SK-N-SH (cell line): Measurements from ENCODE around the gene REG3A. TPM values are rescaled to one million over a fixed set of nuclear protein-coding genes. Genes with fewer than 3 reads are reported as not detected.

Experiments used
- CTCF ChIA-PET: fragments of 300-600, 350-600 bp; formaldehyde crosslinking; extraction: SDS; loops from one replicate; lab custom pipeline; 2021; lab: Yijun Ruan, JAX
- POLR2A ChIA-PET: fragments of 350-600 bp; sonication (Branson Sonifier 250); formaldehyde crosslinking; extraction: SDS; loops from one replicate; lab custom pipeline; 2020; ENCODE audit warnings: antibody characterized with exemption, inconsistent platforms; lab: Yijun Ruan, JAX
- DNase-seq: peaks from one replicate; pipeline ENCODE4 v3.0.0; 2012
- H2AFZ ChIP-seq: fragments of 200-600 bp; sonication (generic); 2 replicates; pipeline ENCODE4 v1.8.1; 2016; ENCODE audit warnings: antibody characterized with exemption, mild to moderate bottlenecking, low read depth
- H3F3A ChIP-seq: fragments of 200-600 bp; sonication (generic); replicated peaks from 2 replicates; pipeline ENCODE3; 2016; ENCODE audit warnings: antibody characterized with exemption, mild to moderate bottlenecking; ENCODE audit not compliant: insufficient read depth
- H3K27ac ChIP-seq, 2 experiments: fragments of 200-500 bp in 1 of 2; fragments of 200-600 bp in 1 of 2; sonication (Bioruptor generic) in 1 of 2; sonication (generic), shearing (Covaris generic) in 1 of 2; 2 replicates each; pipeline versions ENCODE4 v1.5.1 to v1.6.1; 2014 to 2016; ENCODE audit warnings: low read depth in 2 of 2, inconsistent platforms in 1 of 2, low read length in 1 of 2, mild to moderate bottlenecking in 1 of 2, mixed read lengths in 1 of 2
- H3K27me3 ChIP-seq: fragments of 200-600 bp; sonication (generic), shearing (Covaris generic); 2 replicates; pipeline ENCODE4 v1.6.1; 2016; ENCODE audit warnings: mixed run types; ENCODE audit not compliant: insufficient read depth
- H3K36me3 ChIP-seq, 2 experiments: fragments of 200-500 bp in 1 of 2; fragments of 200-600 bp in 1 of 2; sonication (Bioruptor generic) in 1 of 2; sonication (generic) in 1 of 2; replicated peaks in 1 of 2; 2 replicates each; pipeline versions ENCODE3 to v1.5.1; 2014 to 2016; ENCODE audit warnings: low read length in 1 of 2, mild to moderate bottlenecking in 1 of 2; ENCODE audit not compliant: insufficient read depth in 2 of 2, control insufficient read depth in 1 of 2
- H3K4me1 ChIP-seq, 2 experiments: fragments of 200-500 bp in 1 of 2; fragments of 200-600 bp in 1 of 2; sonication (Bioruptor generic) in 1 of 2; sonication (generic), shearing (Covaris generic) in 1 of 2; 2 replicates each; pipeline versions ENCODE4 v1.5.1 to v1.6.1; 2014 to 2016; ENCODE audit warnings: low read depth in 1 of 2, low read length in 1 of 2, mixed run types in 1 of 2; ENCODE audit not compliant: insufficient read depth in 2 of 2, control insufficient read depth in 1 of 2
- H3K4me2 ChIP-seq: fragments of 200-600 bp; sonication (generic), shearing (Covaris generic); 2 replicates; pipeline ENCODE4 v1.6.1; 2017; ENCODE audit warnings: mixed run types
- H3K4me3 ChIP-seq, 2 experiments: fragments of 200-500 bp in 1 of 2; fragments of 200-600 bp in 1 of 2; sonication (Bioruptor generic) in 1 of 2; sonication (generic), shearing (Covaris generic) in 1 of 2; 2 replicates each; pipeline versions ENCODE4 v1.5.1 to v1.8.1; 2014 to 2016; ENCODE audit warnings: low read depth in 2 of 2, inconsistent platforms in 1 of 2, low read length in 1 of 2, mild to moderate bottlenecking in 1 of 2, mixed read lengths in 1 of 2, moderate library complexity in 1 of 2
- H3K79me2 ChIP-seq: fragments of 200-600 bp; sonication (generic); 2 replicates; pipeline ENCODE4 v1.8.1; 2017; ENCODE audit warnings: mild to moderate bottlenecking; ENCODE audit not compliant: insufficient read depth
- H3K9ac ChIP-seq: fragments of 200-600 bp; sonication (generic); 2 replicates; pipeline ENCODE4 v1.6.1; 2017; ENCODE audit warnings: mixed run types
- H3K9me2 ChIP-seq: fragments of 200-600 bp; sonication (generic); 2 replicates; pipeline ENCODE4 v1.6.1; 2017; ENCODE audit warnings: mixed run types
- H3K9me3 ChIP-seq: fragments of 200-600 bp; sonication (generic); 2 replicates; pipeline ENCODE4 v1.6.1; 2017; ENCODE audit warnings: mixed run types, mild to moderate bottlenecking, moderate library complexity
- H4K20me1 ChIP-seq: fragments of 200-600 bp; sonication (generic); 2 replicates; pipeline ENCODE4 v1.6.1; 2017; ENCODE audit warnings: mild to moderate bottlenecking, mixed run types; ENCODE audit not compliant: insufficient read depth
- CHD2 ChIP-seq: fragments of 150-350 bp; IDR thresholded peaks from 2 replicates; pipeline ENCODE4 v1.6.1; 2018; ENCODE audit warnings: low read length; ENCODE audit not compliant: partially characterized antibody
- ELF1 ChIP-seq: IDR thresholded peaks from 2 replicates; pipeline ENCODE4 v1.4.0; 2012
- EP300 ChIP-seq, 2 experiments: IDR thresholded peaks; 2 replicates each; pipeline versions ENCODE4 v1.4.0 to v1.6.1; 2012; ENCODE audit warnings: borderline replicate concordance in 1 of 2, low read depth in 1 of 2, low read length in 1 of 2
- EZH2phosphoT487 ChIP-seq: fragments of 200-600 bp; sonication (generic); IDR thresholded peaks from 2 replicates; pipeline ENCODE4 v1.6.1; 2017; ENCODE audit warnings: low read depth, mixed run types, mild to moderate bottlenecking, antibody characterized with exemption, moderate library complexity, borderline replicate concordance
- FOSL2 ChIP-seq: IDR thresholded peaks from 2 replicates; pipeline ENCODE4 v1.4.0; 2012; ENCODE audit warnings: low read depth, mild to moderate bottlenecking, moderate library complexity, borderline replicate concordance
- FOXJ3 ChIP-seq: sonication (generic); formaldehyde crosslinking; IDR thresholded peaks from 2 replicates; pipeline ENCODE4 v1.5.1; 2020; ENCODE audit warnings: mild to moderate bottlenecking, missing genetic modification reagents
- FOXM1 ChIP-seq: IDR thresholded peaks from 2 replicates; pipeline ENCODE4 v1.4.0; 2012; ENCODE audit warnings: low read depth, mild to moderate bottlenecking
- GATA2 ChIP-seq: sonication (generic); formaldehyde crosslinking; IDR thresholded peaks from 2 replicates; pipeline ENCODE4 v1.5.0; 2020; ENCODE audit warnings: mild to moderate bottlenecking, missing genetic modification reagents
- JUND ChIP-seq: IDR thresholded peaks from 2 replicates; pipeline ENCODE4 v1.4.0; 2012
- MXI1 ChIP-seq: IDR thresholded peaks from 2 replicates; pipeline ENCODE4 v1.6.1; 2012; ENCODE audit warnings: mild to moderate bottlenecking, low read depth, low read length, improper control_type of control experiment
- NFIC ChIP-seq: IDR thresholded peaks from 2 replicates; pipeline ENCODE4 v1.4.0; 2012; ENCODE audit warnings: borderline replicate concordance
- NRF1 ChIP-seq: IDR thresholded peaks from 2 replicates; pipeline ENCODE4 v1.6.1; 2012; ENCODE audit warnings: low read depth, mild to moderate bottlenecking, low read length
- SIN3A ChIP-seq: IDR thresholded peaks from 2 replicates; pipeline ENCODE4 v1.6.1; 2012; ENCODE audit warnings: low read depth, mild to moderate bottlenecking, low read length, moderate library complexity, borderline replicate concordance
- TCF12 ChIP-seq: IDR thresholded peaks from 2 replicates; pipeline ENCODE4 v1.4.0; 2012
- TEAD4 ChIP-seq: IDR thresholded peaks from 2 replicates; pipeline ENCODE4 v1.4.0; 2012; ENCODE audit warnings: mild to moderate bottlenecking, borderline replicate concordance; ENCODE audit not compliant: insufficient read depth
- YY1 ChIP-seq: IDR thresholded peaks from 2 replicates; pipeline ENCODE4 v1.4.0; 2012; ENCODE audit warnings: low read depth, mild to moderate bottlenecking
- WGBS: methylation state at CpG from one replicate; pipeline ENCODE4 v1.1.6; 2017; ENCODE audit warnings: low lambda C conversion rate; 5-methylcytosine and 5-hydroxymethylcytosine counted together
- polyA plus RNA-seq, 3 experiments: library from polyadenylated mRNA; depleted of rRNA; stranded (reverse); fragments of >200 nt; gene quantifications; 2 replicates each; pipeline ENCODE4 v1.2.3, GENCODE V29; 2012
- TF ChIP-seq, protein P1 (sequence below): fragments of 150-350 bp; IDR thresholded peaks from 2 replicates; pipeline ENCODE4 v1.6.1; 2016; ENCODE audit warnings: mild to moderate bottlenecking, low read depth, low read length
- TF ChIP-seq, protein P2 (sequence below): IDR thresholded peaks from 2 replicates; pipeline ENCODE4 v1.4.0; 2012; ENCODE audit warnings: low read depth
- TF ChIP-seq, protein P3 (sequence below): IDR thresholded peaks from 2 replicates; pipeline ENCODE4 v1.4.0; 2012; ENCODE audit warnings: low read depth, borderline replicate concordance

Gene REG3A
- not detected in 2 replicates for polyA plus RNA-seq (2012; rRNA removed)
- not detected in 2 replicates for polyA plus RNA-seq (2012; cell fraction: cytosol; rRNA removed)
- polyA plus RNA-seq (2012; cell fraction: nucleus; rRNA removed) = not detected in 2 replicates

DNA sequence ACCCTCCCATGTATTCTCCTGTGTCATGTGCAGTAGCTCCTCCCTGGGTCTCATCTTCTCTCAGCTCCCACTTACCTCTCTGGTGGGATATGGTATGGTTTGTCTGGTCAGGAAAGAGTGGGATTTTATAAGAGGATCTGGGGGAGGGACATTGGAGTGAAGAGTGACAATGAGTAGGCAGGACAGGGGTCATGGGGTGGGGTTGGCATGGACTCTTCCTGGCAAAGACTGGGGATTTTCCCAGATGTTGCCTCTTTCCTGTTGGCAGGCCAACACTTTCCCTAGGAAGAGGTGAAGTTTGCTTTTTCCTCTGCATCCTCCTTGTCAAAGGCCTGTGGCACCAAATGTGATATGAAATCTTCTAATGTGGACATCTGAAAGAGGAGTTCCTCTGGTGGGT lies at the start of gene REG3A:
REG3A (minus strand) TSS at position 101 of the 400 bp plus-strand sequence. CDS start 348 bp downstream, outside the sequence.
- H3K4me3 ChIP-seq = no peak within 1 kb of the TSS
- no peaks in the 10 kb centered on the region for H3K9me3 ChIP-seq
- TF ChIP-seq, protein P1, sequence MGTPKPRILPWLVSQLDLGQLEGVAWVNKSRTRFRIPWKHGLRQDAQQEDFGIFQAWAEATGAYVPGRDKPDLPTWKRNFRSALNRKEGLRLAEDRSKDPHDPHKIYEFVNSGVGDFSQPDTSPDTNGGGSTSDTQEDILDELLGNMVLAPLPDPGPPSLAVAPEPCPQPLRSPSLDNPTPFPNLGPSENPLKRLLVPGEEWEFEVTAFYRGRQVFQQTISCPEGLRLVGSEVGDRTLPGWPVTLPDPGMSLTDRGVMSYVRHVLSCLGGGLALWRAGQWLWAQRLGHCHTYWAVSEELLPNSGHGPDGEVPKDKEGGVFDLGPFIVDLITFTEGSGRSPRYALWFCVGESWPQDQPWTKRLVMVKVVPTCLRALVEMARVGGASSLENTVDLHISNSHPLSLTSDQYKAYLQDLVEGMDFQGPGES = no peak
- TF ChIP-seq NRF1 = no peak
- no peak for TF ChIP-seq FOXJ3
- no peak for TF ChIP-seq SIN3A
- TF ChIP-seq EZH2phosphoT487 = no peak
- no peak for TF ChIP-seq EP300 (IDR thresholded peaks at IDR 0.05; ENCODE audit: borderline replicate concordance in 1 of 2, low read depth in 1 of 2, low read length in 1 of 2)
- CTCF ChIA-PET = no interaction called here
- H3K79me2 ChIP-seq = no peaks in the 10 kb centered on the region
- no peaks in the 10 kb centered on the region for H3K27me3 ChIP-seq
- H3K27ac ChIP-seq = no peak within 1 kb of the TSS
- H2AFZ ChIP-seq = no peak within 1 kb of the TSS
- H3K4me2 ChIP-seq = no peak within 1 kb of the TSS
- no peaks in the 10 kb centered on the region for H3F3A ChIP-seq
- H3K36me3 ChIP-seq = no peaks in the 10 kb centered on the region
- H3K9ac ChIP-seq = no peak within 1 kb of the TSS
- POLR2A ChIA-PET = no interaction called here
- no peaks in the 10 kb centered on the region; a peak in 1 of 4 replicates for H3K4me1 ChIP-seq
- no peaks in the 10 kb centered on the region for H3K9me2 ChIP-seq
- no peaks in the 10 kb centered on the region for H4K20me1 ChIP-seq
- no peak for DNase-seq

DNA sequence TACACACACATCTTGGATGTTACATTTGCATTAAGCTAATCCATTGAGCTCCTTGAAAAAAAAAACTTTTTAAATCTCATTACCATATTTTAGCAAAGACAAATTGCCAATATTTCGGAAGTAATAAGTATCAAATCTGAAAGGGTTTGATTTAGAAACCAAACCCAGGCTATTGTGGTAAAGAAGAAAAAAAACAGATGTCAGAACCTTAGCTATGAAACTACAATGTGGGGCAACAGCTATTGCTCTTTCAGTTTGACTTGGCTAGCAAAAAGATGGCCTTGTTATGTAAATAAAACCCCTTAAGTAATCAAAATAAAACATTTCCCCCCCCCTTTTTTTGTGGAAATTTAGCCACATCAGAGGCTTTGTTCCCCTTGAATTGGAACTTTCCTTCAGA lies 41.2 kb upstream of the REG3A start:
- TF ChIP-seq, protein P1 = no peak
- TF ChIP-seq ELF1 = no peak
- TF ChIP-seq TCF12 = no peak
- no peak for TF ChIP-seq YY1
- TF ChIP-seq NRF1 = no peak
- no peak for TF ChIP-seq TEAD4
- TF ChIP-seq GATA2 (CRISPR knock-in tag) = no peak
- TF ChIP-seq JUND = no peak
- no peak for TF ChIP-seq NFIC
- TF ChIP-seq, protein P2, sequence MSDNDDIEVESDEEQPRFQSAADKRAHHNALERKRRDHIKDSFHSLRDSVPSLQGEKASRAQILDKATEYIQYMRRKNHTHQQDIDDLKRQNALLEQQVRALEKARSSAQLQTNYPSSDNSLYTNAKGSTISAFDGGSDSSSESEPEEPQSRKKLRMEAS = no peak
- no peak for TF ChIP-seq FOSL2
- TF ChIP-seq CHD2 = no peak
- TF ChIP-seq FOXM1 = no peak
- no peak for TF ChIP-seq FOXJ3
- TF ChIP-seq MXI1 = no peak
- TF ChIP-seq, protein P3, sequence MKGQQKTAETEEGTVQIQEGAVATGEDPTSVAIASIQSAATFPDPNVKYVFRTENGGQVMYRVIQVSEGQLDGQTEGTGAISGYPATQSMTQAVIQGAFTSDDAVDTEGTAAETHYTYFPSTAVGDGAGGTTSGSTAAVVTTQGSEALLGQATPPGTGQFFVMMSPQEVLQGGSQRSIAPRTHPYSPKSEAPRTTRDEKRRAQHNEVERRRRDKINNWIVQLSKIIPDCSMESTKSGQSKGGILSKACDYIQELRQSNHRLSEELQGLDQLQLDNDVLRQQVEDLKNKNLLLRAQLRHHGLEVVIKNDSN = no peak
- Histone ChIP-seq H3K36me3 (no peaks in the 10 kb centered on the region), H3K9me2 (no peaks in the 10 kb centered on the region), H3K27me3 (no peaks in the 10 kb centered on the region), H4K20me1 (no peaks in the 10 kb centered on the region), H2AFZ (no peak overlapping the region), H3K79me2 (no peaks in the 10 kb centered on the region), H3K4me1 (no peaks in the 10 kb centered on the region), H3K4me2 (no peak overlapping the region), H3K9me3 (peaks cover 9% of the 10 kb centered on the region), H3F3A (no peaks in the 10 kb centered on the region), H3K4me3 (no peak overlapping the region), H3K9ac (no peak overlapping the region), H3K27ac (no peak overlapping the region)
- ChIA-PET CTCF (interaction anchor here (0.8 to 1.1 kb wide), 2 partner anchors 10 to 17 kb away, joined by 3 to 4 read pairs; no protein-coding TSS in a partner anchor), POLR2A (no interaction called here)
- no peak for DNase-seq
- WGBS = 3% methylated on average over 1 of the region's 1 CpG
